HUES64 (cell line): ENCODE results near the gene MYBL2. TPM values are rescaled to one million over a fixed set of nuclear protein-coding genes. Genes with fewer than 3 reads are reported as not detected.
"Not testable (repeated sequence)": the region's sequence is repeated elsewhere in the genome, so short reads cannot be mapped to it uniquely, and the experiment has no call there.

Experiments used
- H3K27ac ChIP-seq: 2 replicates; pipeline ENCODE4 v1.7.0; 2013; ENCODE audit warnings: low read depth, low read length, inconsistent platforms
- H3K27me3 ChIP-seq: 2 replicates; pipeline ENCODE4 v1.6.1; 2013; ENCODE audit warnings: mild to moderate bottlenecking, low read length; ENCODE audit not compliant: insufficient read depth
- H3K36me3 ChIP-seq: 2 replicates; pipeline ENCODE4 v1.6.1; 2013; ENCODE audit warnings: mild to moderate bottlenecking, low read length; ENCODE audit not compliant: insufficient read depth
- H3K4me1 ChIP-seq: 2 replicates; pipeline ENCODE4 v1.6.1; 2013; ENCODE audit warnings: mild to moderate bottlenecking, low read length, moderate library complexity; ENCODE audit not compliant: insufficient read depth
- H3K4me3 ChIP-seq: 2 replicates; pipeline ENCODE4 v1.5.1; 2013; ENCODE audit warnings: mild to moderate bottlenecking, low read length, moderate library complexity
- H3K9ac ChIP-seq: 2 replicates; pipeline ENCODE4 v1.6.1; 2013; ENCODE audit warnings: mild to moderate bottlenecking, low read depth, low read length
- H3K9me3 ChIP-seq: 2 replicates; pipeline ENCODE4 v1.6.1; 2013; ENCODE audit warnings: low read depth, low read length; ENCODE audit not compliant: insufficient read depth
- WGBS: fragments of 150-250, 120-280 bp; methylation state at CpG from one replicate; pipeline ENCODE4 v1.1.7; 2013; ENCODE audit warnings: missing lambda C conversion rate; 5-methylcytosine and 5-hydroxymethylcytosine counted together
- polyA plus RNA-seq, 2 experiments: library from polyadenylated mRNA; stranded (reverse); fragments of 50-300 nt; gene quantifications; one replicate each; pipeline ENCODE4 v1.2.3, GENCODE V29; 2013

The MYBL2 gene
- polyA plus RNA-seq (2013, experiment 1 of 2): 124 TPM
- 119 TPM for polyA plus RNA-seq (2013, experiment 2 of 2)

- no peaks in the 10 kb centered on the region for H3K4me1 ChIP-seq
- H3K36me3 ChIP-seq: peaks cover 15% of the 10 kb centered on the region
Measured at GRCh38 chr20:43666376-43667328, at the start of gene MYBL2. Gene MYBL2, plus strand, starts transcription at chr20:43667114. Its CDS starts 170 bp downstream, at chr20:43667284.

GRCh38 chr20:43631598-43631997, 35.3 kb upstream of the MYBL2 start:
- H3K9me3 ChIP-seq: no peaks in the 10 kb centered on the region

More at GRCh38 chr20:43666376-43667328, at the start of gene MYBL2:
- H3K27me3 ChIP-seq: peaks cover 7% of the 10 kb centered on the region; the same call in 1 of the 2 replicates
- H3K27ac ChIP-seq: peak within 1 kb of the TSS; percentile 69; the same call in 1 of the 2 replicates
- peak within 1 kb of the TSS; percentile 91 for H3K9ac ChIP-seq
- 14% methylated on average over 84 of the region's 90 CpGs for WGBS
- peak within 1 kb of the TSS; percentile 86 for H3K4me3 ChIP-seq
- no peaks in the 10 kb centered on the region for H3K9me3 ChIP-seq

GRCh38 chr20:43636429-43636828, 30.5 kb upstream of the MYBL2 start:
- WGBS: 95% methylated on average over 2 of the region's 2 CpGs
- Histone ChIP-seq H3K4me1 (no peaks in the 10 kb centered on the region), H3K4me3 (no peak overlapping the region), H3K9me3 (no peaks in the 10 kb centered on the region), H3K27me3 (no peaks in the 10 kb centered on the region), H3K9ac (no peak overlapping the region), H3K27ac (no peak overlapping the region), H3K36me3 (peaks cover 47% of the 10 kb centered on the region)

More at GRCh38 chr20:43631598-43631997, 35.3 kb upstream of the MYBL2 start:
- Histone ChIP-seq H3K4me1 (no peaks in the 10 kb centered on the region), H3K9ac (no peak overlapping the region), H3K36me3 (peaks cover 50% of the 10 kb centered on the region), H3K27ac (no peak overlapping the region), H3K4me3 (no peak overlapping the region), H3K27me3 (no peaks in the 10 kb centered on the region)
- WGBS: 93% methylated on average over 8 of the region's 8 CpGs

- Histone ChIP-seq H3K9me3 (no peaks in the 10 kb centered on the region), H3K4me1 (no peaks in the 10 kb centered on the region), H3K27ac (no peak overlapping the region), H3K4me3 (no peak overlapping the region), H3K9ac (no peak overlapping the region), H3K36me3 (peaks cover 45% of the 10 kb centered on the region), H3K27me3 (no peaks in the 10 kb centered on the region)
- WGBS: 95% methylated on average over 4 of the region's 4 CpGs
Measured at GRCh38 chr20:43642548-43642947, 24.4 kb upstream of the MYBL2 start.

- H3K36me3 ChIP-seq: peaks cover 11% of the 10 kb centered on the region
- H3K27ac ChIP-seq: no peak overlapping the region
- no peaks in the 10 kb centered on the region for H3K27me3 ChIP-seq
- H3K4me3 ChIP-seq: no peak overlapping the region
- H3K4me1 ChIP-seq: no peaks in the 10 kb centered on the region
- H3K9me3 ChIP-seq: no peaks in the 10 kb centered on the region
- WGBS: 76% methylated on average over 3 of the region's 3 CpGs
- H3K9ac ChIP-seq: no peak overlapping the region
Measured at GRCh38 chr20:43650997-43651525, 15.9 kb upstream of the MYBL2 start.

- not testable (repeated sequence) for H3K4me3 ChIP-seq, H3K4me1 ChIP-seq, H3K9me3 ChIP-seq, H3K36me3 ChIP-seq, H3K9ac ChIP-seq, H3K27ac ChIP-seq, H3K27me3 ChIP-seq
- 95% methylated on average over 10 of the region's 10 CpGs for WGBS
Measured at GRCh38 chr20:43651650-43652184, 15.2 kb upstream of the MYBL2 start.

- Histone ChIP-seq H3K4me1 (peaks cover 6% of the 10 kb centered on the region), H3K9ac (no peak overlapping the region), H3K4me3 (no peak overlapping the region), H3K9me3 (no peaks in the 10 kb centered on the region), H3K27ac (no peak overlapping the region), H3K36me3 (no peaks in the 10 kb centered on the region), H3K27me3 (no peaks in the 10 kb centered on the region)
- WGBS: 87% methylated on average over 3 of the region's 3 CpGs
Measured at GRCh38 chr20:43653966-43654365, 12.9 kb upstream of the MYBL2 start.

GRCh38 chr20:43655176-43655575, 11.7 kb upstream of the MYBL2 start:
- H3K27ac ChIP-seq, H3K9ac ChIP-seq, H3K4me3 ChIP-seq, H3K9me3 ChIP-seq, H3K36me3 ChIP-seq, H3K27me3 ChIP-seq, H3K4me1 ChIP-seq: not testable (repeated sequence)
- WGBS: 94% methylated on average over 4 of the region's 6 CpGs

- WGBS: 92% methylated on average over 3 of the region's 3 CpGs
- H3K4me1 ChIP-seq: peaks cover 6% of the 10 kb centered on the region
- H3K36me3 ChIP-seq: no peaks in the 10 kb centered on the region
- H3K27me3 ChIP-seq: no peaks in the 10 kb centered on the region
- H3K4me3 ChIP-seq: no peak overlapping the region
- H3K9ac ChIP-seq: no peak overlapping the region
- H3K27ac ChIP-seq: no peak overlapping the region
- H3K9me3 ChIP-seq: no peaks in the 10 kb centered on the region
Measured at GRCh38 chr20:43655937-43656336, 11.0 kb upstream of the MYBL2 start.

GRCh38 chr20:43658069-43658722, 8.7 kb upstream of the MYBL2 start:
- H3K4me3 ChIP-seq: peak overlapping the region; percentile 94
- peak overlapping the region; percentile 85 for H3K9ac ChIP-seq
- H3K9me3 ChIP-seq: no peaks in the 10 kb centered on the region
- peak overlapping the region; percentile 87 for H3K27ac ChIP-seq
- H3K4me1 ChIP-seq: peaks cover 6% of the 10 kb centered on the region
- 63% methylated on average over 11 of the region's 11 CpGs for WGBS
- 0 out of 2 replicates have a peak, but pooled peaks cover 3% of the 10 kb centered on the region for H3K27me3 ChIP-seq
- no peaks in the 10 kb centered on the region for H3K36me3 ChIP-seq
